Psoas muscle (tissue), 8 donors: ENCODE results near the gene BLOC1S3. TPM values are rescaled to one million over a fixed set of nuclear protein-coding genes. Genes with fewer than 3 reads are reported as not detected.

Source experiments
- ATAC-seq, 4 donors: fragments of 200-7000 bp; cut with Tn5 transposase; one replicate each; pipeline ENCODE4 v1.9.1; 2020; ENCODE audit warnings: moderate library complexity in 3 of 4, mild to moderate bottlenecking in 2 of 4
- DNase-seq, 2 donors: peaks; one replicate each; pipeline ENCODE4 v3.0.0-alpha.2; 2020
- H3K27ac ChIP-seq: fragments of 200-600 bp; one replicate; pipeline ENCODE4 v1.8.0; 2022
- H3K27me3 ChIP-seq, 3 donors: fragments of 200-600 bp in 1 of 3; one replicate each; pipeline versions ENCODE4 v1.6.1 to v1.8.0; 2013 to 2022; ENCODE audit warnings: low read length in 2 of 3, mild to moderate bottlenecking in 2 of 3, moderate library complexity in 1 of 3; ENCODE audit not compliant: insufficient read depth in 3 of 3
- H3K36me3 ChIP-seq, 2 donors: fragments of 200-600 bp in 1 of 2; one replicate each; pipeline versions ENCODE4 v1.6.1 to v1.8.0; 2013 to 2022; ENCODE audit warnings: low read depth in 1 of 2, mild to moderate bottlenecking in 1 of 2, moderate library complexity in 1 of 2; ENCODE audit not compliant: insufficient read depth in 1 of 2
- H3K4me1 ChIP-seq: fragments of 200-600 bp; one replicate; pipeline ENCODE4 v1.8.0; 2022
- H3K4me3 ChIP-seq: fragments of 200-600 bp; one replicate; pipeline ENCODE4 v1.8.0; 2022; ENCODE audit warnings: mild to moderate bottlenecking
- H3K9me3 ChIP-seq: fragments of 200-600 bp; one replicate; pipeline ENCODE4 v1.8.0; 2022
- CTCF ChIP-seq: fragments of 200-600 bp; IDR thresholded peaks from one replicate; pipeline ENCODE4 v1.8.0; 2022; ENCODE audit warnings: antibody characterized with exemption
- WGBS, 3 donors: extraction: QIAGEN DNeasy Blood & Tissue Kit; methylation state at CpG; one replicate each; pipeline versions ENCODE4 v1.1.6 to v1.1.7; 2013; 5-methylcytosine and 5-hydroxymethylcytosine counted together
- intact Hi-C, 2 donors: fragments of 100-400 bp; cut with DNase I; formaldehyde crosslinking; loops; one replicate each; pipeline versions ENCODE4 v1.11.0 to v1.14.2; 2022
- polyA plus RNA-seq, 3 donors: library from polyadenylated mRNA; stranded (reverse); fragments of 200-250 nt; gene quantifications; one replicate each; pipeline ENCODE4 v1.2.3, GENCODE V29; 2013
- total RNA-seq, 4 donors: library from RNA; stranded (reverse); fragmentation: NEBNext Ultra II Directional in 2 of 4; extraction: Animal tissue kit (Norgen Biotek cat#: 25700) in 2 of 4; gene quantifications; one replicate each; pipeline versions ENCODE4 v1.2.1 to v1.2.4, GENCODE V29; 2021 to 2023
- donor health status: healthy with polysubstance abuse.
- donor health status: DM: no; HTN: no; CAD: no; lungs with moderate emphysema.
- donor health status: Bipolar disorder and iron deficiency.
- donor health status: healthy.
- donor health status: DM: yes; HTN: yes; CAD: no.
- donor health status: DM: no; HTN: no; CAD: no.
- donor health status: DM: no; HTN: no; CAD: no.
- donor health status: DM: yes; HTN: yes; CAD: no.

The BLOC1S3 gene
- total and polyA plus RNA-seq, 7 donors: 3.3 to 7.8 (median 5.5) TPM

GRCh38 chr19:45189971-45190370, 11.4 kb downstream of the BLOC1S3 start:
- no peak for DNase-seq
- no peaks in the 10 kb centered on the region for H3K27me3 ChIP-seq
- ATAC-seq: no peak
- H3K4me1 ChIP-seq: no peaks in the 10 kb centered on the region
- H3K36me3 ChIP-seq: no peaks in the 10 kb centered on the region
- whole genome bisulfite sequencing, 3 donors: 74 to 100% (median 84%) methylated on average over 1 of the region's 1 CpG
- H3K9me3 ChIP-seq: no peaks in the 10 kb centered on the region
- intact Hi-C loops: loop anchor here in 1 of 2 donors (10.0 kb wide), 1 partner anchor 145 kb away; no protein-coding TSS in a partner anchor
- no peak overlapping the region for H3K4me3 ChIP-seq
- TF ChIP-seq CTCF: no peak
- no peak overlapping the region for H3K27ac ChIP-seq

- Histone ChIP-seq H3K4me1 (no peaks in the 10 kb centered on the region), H3K27me3 (peaks cover 0 to 1% (median 0%) of the 10 kb centered on the region in 3 donors), H3K9me3 (no peaks in the 10 kb centered on the region), H3K4me3 (no peak overlapping the region), H3K27ac (no peak overlapping the region), H3K36me3 (no peaks in the 10 kb centered on the region)
- no peak for TF ChIP-seq CTCF
- ATAC-seq: no peak
- WGBS, 3 donors: 89 to 93% (median 92%) methylated on average over 4 of the region's 4 CpGs
- DNase-seq: no peak
- intact Hi-C loops: no loop called here
Observed at GRCh38 chr19:45191375-45191774, 12.8 kb downstream of the BLOC1S3 start.

- 72 to 79% (median 79%) methylated on average over 6 of the region's 6 CpGs for WGBS, 3 donors
- H3K4me1 ChIP-seq: no peaks in the 10 kb centered on the region
- peaks cover 0 to 1% (median 0%) of the 10 kb centered on the region in 3 donors for H3K27me3 ChIP-seq
- ATAC-seq (no peak), DNase-seq (no peak)
- H3K4me3 ChIP-seq: no peak overlapping the region
- no peak for TF ChIP-seq CTCF
- no peak overlapping the region for H3K27ac ChIP-seq
- no peaks in the 10 kb centered on the region for H3K9me3 ChIP-seq
- H3K36me3 ChIP-seq: no peaks in the 10 kb centered on the region
- intact Hi-C loops: no loop called here
Observed at GRCh38 chr19:45195764-45196163, 17.2 kb downstream of the BLOC1S3 start.

- Histone ChIP-seq H3K9me3 (no peaks in the 10 kb centered on the region), H3K4me1 (no peaks in the 10 kb centered on the region), H3K27ac (no peak overlapping the region), H3K36me3 (no peaks in the 10 kb centered on the region), H3K4me3 (no peak overlapping the region), H3K27me3 (peaks cover 0 to 1% (median 0%) of the 10 kb centered on the region in 3 donors)
- 35 to 41% (median 36%) methylated on average over 4 of the region's 4 CpGs for WGBS, 3 donors
- DNase-seq (no peak), ATAC-seq (peak in 1 of 4 donors; percentile 60)
- intact Hi-C loops: loop anchor here (2.0 to 10.0 kb wide), 3 partner anchors 47 to 138 kb away; partner anchors contain the start of gene EXOC3L2 (in 1 of the 2)
- peak; percentile 38 for TF ChIP-seq CTCF
Observed at GRCh38 chr19:45200568-45200967, 22.0 kb downstream of the BLOC1S3 start.

- Histone ChIP-seq H3K9me3 (no peaks in the 10 kb centered on the region), H3K4me3 (no peak overlapping the region), H3K27me3 (no peaks in the 10 kb centered on the region), H3K36me3 (no peaks in the 10 kb centered on the region), H3K27ac (no peak overlapping the region), H3K4me1 (no peaks in the 10 kb centered on the region)
- ATAC-seq (no peak), DNase-seq (no peak)
- no peak for TF ChIP-seq CTCF
- intact Hi-C loops: loop anchor here (5.0 to 10.0 kb wide), 2 partner anchors 45 to 132 kb away; partner anchors contain the start of gene EXOC3L2 (in 1 of the 2)
- WGBS, 3 donors: 74 to 85% (median 83%) methylated on average over 6 of the region's 6 CpGs
Observed at GRCh38 chr19:45202637-45203036, 24.1 kb downstream of the BLOC1S3 start.
